ENCODE measurements around the gene CAMSAP1.

Gene CAMSAP1

GRCh38 chr9:135850737-135851136 lies 56.6 kb downstream of the CAMSAP1 start:
- no peak for DNase-seq (ENCODE audit: extremely low read depth, low read depth)
- no peak for TF ChIP-seq CTCF (IDR thresholded peaks at IDR 0.05; ENCODE audit: low read depth, low read length)

- no peak for TF ChIP-seq CTCF (IDR thresholded peaks at IDR 0.05; ENCODE audit: low read depth, low read length)
- DNase-seq (ENCODE audit: extremely low read depth, low read depth), result no peak
Measured at GRCh38 chr9:135849181-135849580, 58.2 kb downstream of the CAMSAP1 start.

GRCh38 chr9:135848341-135849047 lies 58.9 kb downstream of the CAMSAP1 start:
- TF ChIP-seq CTCF (IDR thresholded peaks at IDR 0.05; ENCODE audit: low read depth, low read length), result no peak
- no peak for DNase-seq (ENCODE audit: extremely low read depth, low read depth)

GRCh38 chr9:135847833-135848232 lies 59.5 kb downstream of the CAMSAP1 start:
- TF ChIP-seq CTCF (IDR thresholded peaks at IDR 0.05; ENCODE audit: low read depth, low read length), result no peak
- DNase-seq (ENCODE audit: extremely low read depth, low read depth), result no peak

GRCh38 chr9:135840539-135840938 lies 66.8 kb downstream of the CAMSAP1 start:
- no peak for TF ChIP-seq CTCF (IDR thresholded peaks at IDR 0.05; ENCODE audit: low read depth, low read length)
- no peak for DNase-seq (ENCODE audit: extremely low read depth, low read depth)

GRCh38 chr9:135840107-135840506 lies 67.2 kb downstream of the CAMSAP1 start:
- TF ChIP-seq CTCF (IDR thresholded peaks at IDR 0.05; ENCODE audit: low read depth, low read length), result no peak

GRCh38 chr9:135839516-135839915 lies 67.8 kb downstream of the CAMSAP1 start:
- no peak for TF ChIP-seq CTCF (IDR thresholded peaks at IDR 0.05; ENCODE audit: low read depth, low read length)

More at GRCh38 chr9:135840107-135840506, 67.2 kb downstream of the CAMSAP1 start:
- no peak for DNase-seq (ENCODE audit: extremely low read depth, low read depth)

More at GRCh38 chr9:135839516-135839915, 67.8 kb downstream of the CAMSAP1 start:
- no peak for DNase-seq (ENCODE audit: extremely low read depth, low read depth)

Measured in AG09319 (cell line).